ENCODE results near the gene DNAJB11. TPM values are rescaled to one million over a fixed set of nuclear protein-coding genes. Genes with fewer than 3 reads are reported as not detected.
A peak's percentile ranks its signal among the peaks of the same experiment; 100 is the strongest.

DNAJB11 gene
- total RNA-seq, 1 donor from 2014 or later: 43.8 TPM

- no peaks in the 10 kb centered on the region for H3K4me1 ChIP-seq
- DNase-seq: no peak
- H3K9me3 ChIP-seq: no peaks in the 10 kb centered on the region
- no peak for ATAC-seq
- H3K4me3 ChIP-seq: no peak overlapping the region
- no peaks in the 10 kb centered on the region for H3K27me3 ChIP-seq
- no peak overlapping the region for H3K27ac ChIP-seq
- intact Hi-C loops (cut with DNase I): no loop called here
- no peak for TF ChIP-seq CTCF (IDR thresholded peaks at IDR 0.05)
- H3K36me3 ChIP-seq: peaks cover 21% of the 10 kb centered on the region
Observed at GRCh38 chr3:186589121-186589520, 18.6 kb downstream of the DNAJB11 start.

GRCh38 chr3:186589856-186590579 lies 19.5 kb downstream of the DNAJB11 start:
- Histone ChIP-seq H3K4me3 (no peak overlapping the region), H3K27ac (no peak overlapping the region), H3K27me3 (no peaks in the 10 kb centered on the region), H3K9me3 (no peaks in the 10 kb centered on the region), H3K4me1 (no peaks in the 10 kb centered on the region), H3K36me3 (peaks cover 13% of the 10 kb centered on the region)
- intact Hi-C loops (cut with DNase I): no loop called here
- no peak for TF ChIP-seq CTCF (IDR thresholded peaks at IDR 0.05)
- ATAC-seq (peak; percentile 46), DNase-seq (peak; percentile 72)

- H3K9me3 ChIP-seq: no peaks in the 10 kb centered on the region
- intact Hi-C loops (cut with DNase I): no loop called here
- H3K36me3 ChIP-seq: peaks cover 5% of the 10 kb centered on the region
- no peaks in the 10 kb centered on the region for H3K4me1 ChIP-seq
- no peak for TF ChIP-seq CTCF (IDR thresholded peaks at IDR 0.05)
- ATAC-seq: no peak
- DNase-seq: no peak
- no peaks in the 10 kb centered on the region for H3K27me3 ChIP-seq
- H3K4me3 ChIP-seq: no peak overlapping the region
- no peak overlapping the region for H3K27ac ChIP-seq
Observed at GRCh38 chr3:186590580-186591295, 20.2 kb downstream of the DNAJB11 start.

GRCh38 chr3:186592682-186593081 lies 22.2 kb downstream of the DNAJB11 start:
- Histone ChIP-seq H3K27me3 (no peaks in the 10 kb centered on the region), H3K36me3 (no peaks in the 10 kb centered on the region), H3K4me1 (no peaks in the 10 kb centered on the region), H3K9me3 (no peaks in the 10 kb centered on the region), H3K4me3 (no peak overlapping the region), H3K27ac (no peak overlapping the region)
- no peak for DNase-seq
- intact Hi-C loops (cut with DNase I): no loop called here
- TF ChIP-seq CTCF (IDR thresholded peaks at IDR 0.05): no peak
- ATAC-seq: no peak

- H3K27ac ChIP-seq: no peak overlapping the region
- no peak for ATAC-seq
- no peaks in the 10 kb centered on the region for H3K27me3 ChIP-seq
- no peak for DNase-seq
- TF ChIP-seq CTCF (IDR thresholded peaks at IDR 0.05): no peak
- H3K4me3 ChIP-seq: no peak overlapping the region
- H3K36me3 ChIP-seq: no peaks in the 10 kb centered on the region
- H3K4me1 ChIP-seq: no peaks in the 10 kb centered on the region
- intact Hi-C loops (cut with DNase I): no loop called here
- no peaks in the 10 kb centered on the region for H3K9me3 ChIP-seq
Observed at GRCh38 chr3:186593862-186594261, 23.3 kb downstream of the DNAJB11 start.

Data from upper lobe of right lung (tissue), 1 donor.